A549 (cell line): Measurements from ENCODE around the gene SHISA6. TPM values are rescaled to one million over a fixed set of nuclear protein-coding genes. Genes with fewer than 3 reads are reported as not detected.

Experiments
- ATAC-seq, 2 experiments: fragments of 200-7000 bp in 1 of 2; fragments of >200 bp in 1 of 2; cut with Nextera tagmentation in 1 of 2; cut with Tn5 transposase in 1 of 2; 3 replicates each; pipeline versions ENCODE4 v1.8.0 to v1.9.1; 2018 to 2020; ENCODE audit warnings: mild to moderate bottlenecking in 1 of 2, moderate library complexity in 1 of 2
- CTCF ChIA-PET: fragments of 300-600 bp; sonication (Branson Sonifier 250); formaldehyde crosslinking; extraction: SDS; loops from one replicate; lab custom pipeline; 2021; ENCODE audit warnings: antibody characterized with exemption, inconsistent platforms; lab: Yijun Ruan, JAX
- POLR2A ChIA-PET: fragments of 350-600 bp; formaldehyde crosslinking; extraction: SDS; loops from one replicate; lab custom pipeline; 2021; ENCODE audit warnings: antibody characterized with exemption, inconsistent platforms; lab: Yijun Ruan, JAX
- DNase-seq, 2 experiments: peaks; one replicate each; pipeline versions ENCODE4 v3.0.0 to v3.0.0-alpha.2; 2011 to 2016; ENCODE audit warnings: low read depth in 1 of 2, low spot score in 1 of 2
- FAIRE-seq: peaks from 2 replicates; lab custom pipeline; 2011; peaks lifted over from hg19 to GRCh38; lab: Jason Lieb, UNC
- H3K27ac ChIP-seq, 2 experiments: fragments of >200 bp; sonication (Bioruptor Twin); formaldehyde crosslinking; 3 replicates each; pipeline ENCODE4 v1.5.1; 2016 to 2017
- H3K4me1 ChIP-seq: fragments of >200 bp; sonication (Bioruptor Twin); formaldehyde crosslinking; 3 replicates; pipeline ENCODE4 v1.6.1; 2016
- H3K4me2 ChIP-seq: fragments of >200 bp; sonication (Bioruptor Twin); formaldehyde crosslinking; 3 replicates; pipeline ENCODE4 v1.6.1; 2016
- H3K4me3 ChIP-seq: fragments of >200 bp; sonication (Bioruptor Twin); formaldehyde crosslinking; 3 replicates; pipeline ENCODE4 v1.5.1; 2016
- H3K9me3 ChIP-seq: fragments of >200 bp; sonication (Bioruptor Twin); formaldehyde crosslinking; 3 replicates; pipeline ENCODE4 v1.6.1; 2016
- BHLHE40 ChIP-seq: IDR thresholded peaks from 2 replicates; pipeline ENCODE4 v1.6.1; 2012; ENCODE audit warnings: low read depth, low read length, inconsistent platforms
- CBX8 ChIP-seq: fragments of 200-600 bp; sonication (generic); IDR thresholded peaks from 2 replicates; pipeline ENCODE4 v1.6.1; 2016
- CHD2 ChIP-seq: fragments of 150-350 bp; IDR thresholded peaks from 2 replicates; pipeline ENCODE4 v1.6.1; 2014; ENCODE audit warnings: low read length; ENCODE audit not compliant: partially characterized antibody
- EHF ChIP-seq: fragments of 250-450 bp; sonication (Bioruptor Pico); IDR thresholded peaks from 2 replicates; pipeline ENCODE4 v1.5.0; 2020; ENCODE audit warnings: mild to moderate bottlenecking
- EHMT2 ChIP-seq: fragments of 200-600 bp; sonication (generic); IDR thresholded peaks from 2 replicates; pipeline ENCODE4 v1.6.1; 2016; ENCODE audit warnings: antibody characterized with exemption, low read depth, mild to moderate bottlenecking, moderate library complexity
- HES2 ChIP-seq: fragments of >200 bp; sonication (Bioruptor Twin); formaldehyde crosslinking; IDR thresholded peaks from 2 replicates; pipeline ENCODE4 v1.6.1; 2016
- HMGXB4 ChIP-seq: fragments of 250-450 bp; sonication (Bioruptor Pico); IDR thresholded peaks from 2 replicates; pipeline ENCODE4 v1.5.0; 2021; ENCODE audit warnings: mild to moderate bottlenecking, moderate library complexity, borderline replicate concordance
- HOXA7 ChIP-seq: fragments of 250-450 bp; sonication (Bioruptor Pico); IDR thresholded peaks from 2 replicates; pipeline ENCODE4 v1.5.0; 2020; ENCODE audit warnings: mild to moderate bottlenecking, moderate library complexity
- JUN ChIP-seq, 2 experiments: fragments of >200 bp; sonication (Bioruptor Twin); formaldehyde crosslinking; IDR thresholded peaks; 2 replicates in 1 of 2; 3 replicates in 1 of 2; pipeline ENCODE4 v1.6.1; 2016 to 2017
- KDM1A ChIP-seq: fragments of 200-600 bp; sonication (generic); IDR thresholded peaks from 2 replicates; pipeline ENCODE4 v1.6.1; 2016; ENCODE audit warnings: low read depth, mild to moderate bottlenecking
- KDM5A ChIP-seq: fragments of 200-600 bp; sonication (generic); IDR thresholded peaks from 2 replicates; pipeline ENCODE4 v1.6.1; 2016; ENCODE audit warnings: antibody characterized with exemption, mild to moderate bottlenecking
- MAZ ChIP-seq: fragments of 150-350 bp; IDR thresholded peaks from 2 replicates; pipeline ENCODE4 v1.6.1; 2014; ENCODE audit warnings: antibody characterized with exemption, low read depth, low read length, borderline replicate concordance
- NPAS2 ChIP-seq: fragments of 250-450 bp; sonication (Bioruptor Pico); IDR thresholded peaks from 2 replicates; pipeline ENCODE4 v1.8.0; 2022; ENCODE audit warnings: mild to moderate bottlenecking, moderate library complexity, borderline replicate concordance
- RFX5 ChIP-seq: fragments of 450-650 bp; IDR thresholded peaks from 2 replicates; pipeline ENCODE4 v1.7.1; 2014; ENCODE audit warnings: antibody characterized with exemption, mild to moderate bottlenecking, moderate library complexity
- SREBF2 ChIP-seq: fragments of 450-650 bp; IDR thresholded peaks from 2 replicates; pipeline ENCODE4 v1.6.1; 2014; ENCODE audit warnings: mild to moderate bottlenecking, moderate library complexity
- ZC3H11A ChIP-seq: fragments of 450-650 bp; IDR thresholded peaks from 2 replicates; pipeline ENCODE4 v1.6.1; 2014; ENCODE audit warnings: antibody characterized with exemption, mild to moderate bottlenecking
- ZSCAN20 ChIP-seq: fragments of 250-450 bp; sonication (Bioruptor Pico); IDR thresholded peaks from 2 replicates; pipeline ENCODE4 v1.8.0; 2022; ENCODE audit warnings: mild to moderate bottlenecking, moderate library complexity
- WGBS: methylation state at CpG from one replicate; pipeline ENCODE4 v1.1.6; 2017; ENCODE audit errors: missing lambda C conversion rate; 5-methylcytosine and 5-hydroxymethylcytosine counted together
- polyA plus RNA-seq, 4 experiments: library from polyadenylated mRNA; depleted of rRNA in 3 of 4; stranded (reverse); fragments of >200 nt; fragmentation: RNase III in 1 of 4; extraction: RNeasy Plus Mini Kit Qiagen cat#74134 plus additional on column Dnase treatment in 1 of 4; gene quantifications; 2 replicates in 3 of 4; 3 replicates in 1 of 4; pipeline ENCODE4 v1.2.3, GENCODE V29; 2011 to 2017

Gene SHISA6
- polyA plus RNA-seq, 2 of the 4 experiments (the other 2 are of a cell fraction): not detected

GRCh38 chr17:11387610-11388009, 146.6 kb downstream of the SHISA6 start:
- H3K9me3 ChIP-seq: no peaks in the 10 kb centered on the region
- CTCF ChIA-PET: no interaction called here
- no peak for TF ChIP-seq JUN (IDR thresholded peaks at IDR 0.05)
- TF ChIP-seq HOXA7: no peak
- TF ChIP-seq BHLHE40: no peak
- POLR2A ChIA-PET: no interaction called here
- H3K4me2 ChIP-seq: no peak overlapping the region
- H3K4me3 ChIP-seq: no peak overlapping the region
- ATAC-seq: no peak
- FAIRE-seq: no peak
- no peak overlapping the region for H3K27ac ChIP-seq
- no peaks in the 10 kb centered on the region for H3K4me1 ChIP-seq
- WGBS: 0% methylated on average over 2 of the region's 2 CpGs
- no peak for DNase-seq

- no peak for ATAC-seq
- Histone ChIP-seq H3K9me3 (no peaks in the 10 kb centered on the region), H3K27ac (no peak overlapping the region)
- FAIRE-seq: no peak
- 17% methylated on average over 6 of the region's 6 CpGs for WGBS
- TF ChIP-seq HMGXB4 (no peak), MAZ (no peak), EHMT2 (no peak), ZC3H11A (no peak), HES2 (no peak), CHD2 (no peak), SREBF2 (no peak), EHF (no peak), NPAS2 (CRISPR knock-in tag) (no peak)
- TF ChIP-seq, all 56 proteins: peak for 0
- H3K4me1 ChIP-seq: no peaks in the 10 kb centered on the region
- POLR2A ChIA-PET: no interaction called here
- no peak for DNase-seq
- H3K4me2 ChIP-seq: no peak overlapping the region
- CTCF ChIA-PET: no interaction called here
- H3K4me3 ChIP-seq: no peak overlapping the region
Observed at GRCh38 chr17:11388054-11388453, 147.0 kb downstream of the SHISA6 start.

GRCh38 chr17:11389583-11389982, 148.6 kb downstream of the SHISA6 start:
- ChIA-PET CTCF (interaction anchor here (0.7 kb wide), 1 partner anchor 16 kb away, joined by 3 read pairs; no protein-coding TSS in a partner anchor), POLR2A (no interaction called here)
- no peak for ATAC-seq

GRCh38 chr17:11391134-11391533, 150.1 kb downstream of the SHISA6 start:
- H3K27ac ChIP-seq: no peak overlapping the region
- POLR2A ChIA-PET: no interaction called here
- no peak for ATAC-seq
- H3K4me2 ChIP-seq: no peak overlapping the region
- no peaks in the 10 kb centered on the region for H3K4me1 ChIP-seq
- no peak for FAIRE-seq
- CTCF ChIA-PET: no interaction called here
- no peak overlapping the region for H3K4me3 ChIP-seq
- no peak for TF ChIP-seq CBX8
- TF ChIP-seq KDM5A: no peak
- TF ChIP-seq ZC3H11A: no peak
- TF ChIP-seq EHMT2: no peak
- TF ChIP-seq KDM1A: no peak
- TF ChIP-seq ZSCAN20 (CRISPR knock-in tag): no peak
- DNase-seq: no peak
- no peaks in the 10 kb centered on the region for H3K9me3 ChIP-seq
- 6% methylated on average over 4 of the region's 4 CpGs for WGBS

More at GRCh38 chr17:11389583-11389982, 148.6 kb downstream of the SHISA6 start:
- DNase-seq: no peak
- no peak overlapping the region for H3K27ac ChIP-seq
- 3% methylated on average over 2 of the region's 2 CpGs for WGBS
- no peaks in the 10 kb centered on the region for H3K4me1 ChIP-seq
- H3K4me3 ChIP-seq: no peak overlapping the region
- no peak for TF ChIP-seq RFX5
- no peak for FAIRE-seq
- H3K9me3 ChIP-seq: no peaks in the 10 kb centered on the region
- no peak overlapping the region for H3K4me2 ChIP-seq
